Hematopoietic multipotent progenitor cell treated with erythropoietin and hydrocortisone succinate and interleukin-3 and kit ligand, for 6 days (in vitro differentiated cells): Measurements from ENCODE around the gene SPHKAP.
"Not testable (repeated sequence)": the region's sequence is repeated elsewhere in the genome, so short reads cannot be mapped to it uniquely, and the experiment has no call there.

Experiments
- DNase-seq: peaks from one replicate; pipeline ENCODE4 v3.0.0-alpha.2; 2015

Gene SPHKAP

DNA sequence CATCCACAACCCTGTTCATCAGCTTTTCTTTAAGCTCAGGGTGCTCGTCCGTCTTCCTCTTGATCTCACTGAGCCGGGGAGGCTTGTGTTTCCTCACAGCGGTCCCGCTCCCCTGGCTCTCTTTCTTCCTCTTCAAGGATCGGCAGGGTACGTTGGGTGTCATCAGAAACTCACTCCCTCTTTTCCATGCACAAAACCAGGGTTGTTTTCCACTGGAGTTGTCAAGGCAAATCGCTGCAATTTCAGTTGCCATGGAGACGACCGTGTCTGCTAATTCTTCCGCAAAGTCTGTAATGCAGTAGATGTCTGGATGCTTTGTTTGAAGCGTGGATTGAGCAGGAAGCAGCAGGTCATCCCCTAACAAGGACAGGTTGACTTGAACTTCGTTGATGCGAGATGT lies 163.7 kb downstream of the SPHKAP start:
- DNase-seq, result no peak

GRCh38 chr2:228016402-228016801 lies 165.1 kb downstream of the SPHKAP start:
- no peak for DNase-seq

- no peak for DNase-seq
These were observed 165.7 kb downstream of the SPHKAP start for GRCh38 chr2:228015741-228016140.

- no peak for DNase-seq
These were observed 185.1 kb downstream of the SPHKAP start for GRCh38 chr2:227996366-227996765.

GRCh38 chr2:227990937-227991336 lies 190.6 kb downstream of the SPHKAP start:
- DNase-seq, result no peak

DNA sequence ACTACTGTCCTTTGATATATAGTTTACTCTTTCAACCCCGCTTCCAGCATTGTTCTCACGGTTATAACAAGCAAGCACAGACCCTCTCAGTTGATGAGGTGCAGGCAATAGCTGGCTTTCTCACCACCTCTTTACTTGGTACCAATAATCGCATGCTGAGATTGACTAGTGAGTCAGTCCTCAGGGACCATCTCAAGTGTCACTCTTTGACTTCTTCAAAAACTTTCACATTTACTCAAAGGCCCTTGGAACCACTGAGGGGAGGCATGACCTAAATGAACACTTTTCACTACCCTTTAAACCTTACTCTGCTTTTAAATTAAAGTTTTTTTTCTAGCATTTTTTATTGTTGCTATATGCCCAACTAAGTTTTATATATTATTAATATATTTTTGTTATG lies 208.2 kb downstream of the SPHKAP start:
- no peak for DNase-seq

DNA sequence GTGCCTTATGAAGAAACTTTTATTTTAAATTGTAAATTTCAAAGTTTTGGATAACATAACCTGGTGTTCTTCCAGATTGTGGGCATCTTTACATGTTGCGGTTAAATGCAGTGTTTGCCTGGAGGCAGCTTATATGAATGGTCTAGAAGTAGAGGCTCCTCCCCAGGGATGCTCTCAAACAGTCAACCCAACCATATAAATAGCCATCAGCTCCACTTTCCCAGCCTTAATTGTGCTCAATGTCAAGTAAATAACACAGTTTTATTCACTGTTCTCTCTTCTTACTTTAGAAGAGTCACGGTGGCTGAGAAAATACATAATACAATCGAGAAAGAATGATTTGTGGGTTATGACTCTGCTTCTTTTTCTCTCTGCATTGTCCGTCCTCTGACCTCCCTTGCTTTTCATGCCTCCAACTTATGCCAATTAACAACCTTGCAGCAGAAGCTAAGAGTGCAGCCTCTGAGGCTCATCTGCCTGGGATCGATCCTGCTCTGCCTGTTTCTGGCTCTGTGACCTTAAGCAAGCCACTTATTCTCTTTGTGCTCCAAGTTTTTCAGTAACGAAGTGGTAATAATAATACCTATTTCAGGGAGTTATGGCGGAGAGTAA lies 209.8 kb downstream of the SPHKAP start:
- DNase-seq, result no peak

DNA sequence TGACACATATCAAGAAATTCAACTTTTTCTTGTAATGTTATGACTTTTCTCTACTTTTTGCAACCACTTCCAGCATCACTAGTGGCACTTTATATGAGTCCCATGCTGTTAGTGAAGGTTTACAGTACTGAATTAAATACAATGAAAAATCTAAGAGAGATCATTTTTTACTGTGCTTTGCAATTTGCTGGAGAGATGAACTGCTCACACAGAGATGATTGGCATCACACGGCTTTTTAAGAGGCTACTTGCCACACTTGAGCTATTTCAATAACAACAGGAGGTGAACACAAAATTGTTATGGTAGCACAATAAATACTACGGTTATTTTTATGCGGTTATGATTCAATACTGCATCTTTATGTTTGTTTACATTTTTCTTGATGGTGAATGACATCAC lies 221.2 kb downstream of the SPHKAP start:
- no peak for DNase-seq

DNA sequence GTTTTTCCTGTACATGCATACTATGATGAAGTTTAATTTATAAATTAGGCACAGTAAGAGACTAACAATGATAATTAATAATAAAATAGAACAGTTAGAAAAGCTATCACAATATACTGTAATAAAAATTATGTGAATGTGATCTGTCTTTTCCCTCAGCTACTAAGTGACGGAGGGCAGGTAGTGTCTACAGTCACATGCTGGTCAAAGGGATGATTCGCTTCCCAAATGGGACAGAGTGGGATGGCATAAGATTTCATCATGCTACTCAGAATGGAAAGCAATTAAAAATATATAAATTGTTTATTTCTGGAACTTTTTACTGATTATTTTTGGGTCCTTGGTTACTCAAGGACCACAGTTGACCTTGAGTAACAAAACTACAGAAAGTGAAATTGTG lies 238.5 kb downstream of the SPHKAP start:
- no peak for DNase-seq

DNA sequence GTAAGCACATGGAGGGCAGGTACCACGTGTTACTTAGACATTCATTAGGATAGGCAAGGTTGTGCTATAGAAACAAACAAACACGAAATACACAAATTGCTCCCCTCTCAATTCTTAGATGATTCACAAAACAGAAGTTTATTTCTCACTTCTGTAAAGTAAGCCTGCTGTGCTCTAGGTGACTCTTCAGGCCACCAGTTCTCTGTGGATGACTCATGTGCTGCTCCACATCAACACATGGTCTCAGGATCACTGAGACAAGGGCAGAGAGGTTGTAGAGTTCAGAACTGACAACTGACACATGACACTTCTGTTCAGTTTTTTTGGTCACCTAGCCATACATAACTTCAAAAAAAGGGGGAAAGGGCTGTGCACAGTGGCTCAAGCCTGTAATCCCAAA lies 239.5 kb downstream of the SPHKAP start:
- DNase-seq, result no peak

GRCh38 chr2:227939271-227940027 lies 242.0 kb downstream of the SPHKAP start:
- DNase-seq, result peak; percentile 17

DNA sequence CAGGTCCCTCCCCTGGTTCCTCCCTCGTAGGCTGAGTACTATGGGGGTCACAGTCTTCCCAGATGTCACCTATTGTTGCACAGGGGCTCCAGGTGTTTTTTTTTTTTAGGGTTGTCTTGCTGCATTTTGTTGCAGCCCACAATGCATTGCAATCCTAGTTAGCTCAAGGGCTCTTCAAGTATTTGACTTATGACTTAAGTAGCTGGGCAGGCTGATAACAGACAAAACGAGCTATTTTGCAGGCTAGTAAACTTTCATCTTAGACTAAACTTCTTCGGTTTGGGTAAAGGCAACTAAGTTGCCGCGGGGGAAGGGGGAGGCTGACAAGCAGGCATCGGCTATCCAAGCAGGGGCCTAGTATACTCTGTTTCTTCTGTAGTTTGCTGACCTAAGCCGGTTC lies 245.2 kb downstream of the SPHKAP start:
- DNase-seq, result not testable (repeated sequence)

GRCh38 chr2:227933884-227934283 lies 247.6 kb downstream of the SPHKAP start:
- no peak for DNase-seq

GRCh38 chr2:227932403-227932802 lies 249.1 kb downstream of the SPHKAP start:
- DNase-seq, result no peak

- no peak for DNase-seq
These were observed 249.5 kb downstream of the SPHKAP start for GRCh38 chr2:227932001-227932400.
